ENCODE measurements around the gene DBH.

DNA sequence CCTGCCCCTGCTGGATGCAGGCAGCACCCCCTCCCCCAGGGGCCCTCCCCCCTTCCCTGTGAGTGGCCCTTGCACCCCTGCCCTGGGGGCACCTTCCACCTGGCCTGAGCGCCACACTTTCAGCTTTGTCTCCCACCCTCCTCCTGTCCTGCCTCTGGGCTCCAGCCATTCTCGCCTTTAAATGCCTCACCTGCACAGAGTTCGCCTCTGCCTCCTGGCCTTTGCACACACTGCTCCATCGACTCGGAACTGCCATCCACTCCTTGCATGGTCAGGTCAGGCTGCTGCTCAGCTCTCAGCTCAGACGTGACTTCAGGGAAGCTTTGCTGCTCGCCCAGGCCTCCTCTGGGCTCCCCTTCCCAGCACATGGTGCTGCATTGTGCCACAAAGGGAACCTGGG is 37.2 kb upstream of the DBH start:
- TF ChIP-seq POLR2AphosphoS2 (IDR thresholded peaks at IDR 0.05; ENCODE audit: low read depth, low read length) (no peak), FOXM1 (IDR thresholded peaks at IDR 0.05; ENCODE audit: low read depth, low read length) (no peak), NR2C2 (IDR thresholded peaks at IDR 0.05; ENCODE audit: borderline replicate concordance, control insufficient read depth, insufficient read length, low read depth) (no peak), BACH1 (IDR thresholded peaks at IDR 0.05; ENCODE audit: borderline replicate concordance) (no peak), TCF7 (IDR thresholded peaks at IDR 0.05; ENCODE audit: borderline replicate concordance) (no peak), POLR2A (IDR thresholded peaks at IDR 0.05; ENCODE audit: low read depth, low read length) (no peak), MYC (IDR thresholded peaks at IDR 0.05; ENCODE audit: insufficient read depth, insufficient read length, insufficient replicate concordance, low read length, severe bottlenecking) (no peak)
- TF ChIP-seq, protein P1, sequence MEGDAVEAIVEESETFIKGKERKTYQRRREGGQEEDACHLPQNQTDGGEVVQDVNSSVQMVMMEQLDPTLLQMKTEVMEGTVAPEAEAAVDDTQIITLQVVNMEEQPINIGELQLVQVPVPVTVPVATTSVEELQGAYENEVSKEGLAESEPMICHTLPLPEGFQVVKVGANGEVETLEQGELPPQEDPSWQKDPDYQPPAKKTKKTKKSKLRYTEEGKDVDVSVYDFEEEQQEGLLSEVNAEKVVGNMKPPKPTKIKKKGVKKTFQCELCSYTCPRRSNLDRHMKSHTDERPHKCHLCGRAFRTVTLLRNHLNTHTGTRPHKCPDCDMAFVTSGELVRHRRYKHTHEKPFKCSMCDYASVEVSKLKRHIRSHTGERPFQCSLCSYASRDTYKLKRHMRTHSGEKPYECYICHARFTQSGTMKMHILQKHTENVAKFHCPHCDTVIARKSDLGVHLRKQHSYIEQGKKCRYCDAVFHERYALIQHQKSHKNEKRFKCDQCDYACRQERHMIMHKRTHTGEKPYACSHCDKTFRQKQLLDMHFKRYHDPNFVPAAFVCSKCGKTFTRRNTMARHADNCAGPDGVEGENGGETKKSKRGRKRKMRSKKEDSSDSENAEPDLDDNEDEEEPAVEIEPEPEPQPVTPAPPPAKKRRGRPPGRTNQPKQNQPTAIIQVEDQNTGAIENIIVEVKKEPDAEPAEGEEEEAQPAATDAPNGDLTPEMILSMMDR (IDR thresholded peaks at IDR 0.05 in 2 of 3, conservative IDR thresholded peaks at IDR 0.05 in 1 of 3; ENCODE audit: control insufficient read depth in 2 of 3, extremely low read depth in 1 of 3, insufficient read depth in 1 of 3, low read depth in 3 of 3, low read length in 3 of 3), result no peak
